Karpas-422 (cell line): ENCODE data around the gene MAD1L1. TPM values are rescaled to one million over a fixed set of nuclear protein-coding genes. Genes with fewer than 3 reads are reported as not detected.
"Not testable (repeated sequence)": the region's sequence is repeated elsewhere in the genome, so short reads cannot be mapped to it uniquely, and the experiment has no call there.

Experiments used
- DNase-seq: peaks from one replicate; pipeline ENCODE4 v3.0.0-alpha.2; 2015
- H2AFZ ChIP-seq: fragments of 200-600 bp; sonication (generic); 2 replicates; pipeline ENCODE4 v1.6.1; 2014; ENCODE audit warnings: antibody characterized with exemption, low read length, mixed read lengths
- H3K27ac ChIP-seq: fragments of 200-600 bp; sonication (generic); 2 replicates; pipeline ENCODE4 v1.5.1; 2014; ENCODE audit warnings: mild to moderate bottlenecking, low read length, moderate library complexity
- H3K27me3 ChIP-seq: fragments of 200-600 bp; sonication (generic); 2 replicates; pipeline ENCODE4 v1.6.1; 2014; ENCODE audit warnings: low read length, mixed read lengths
- H3K36me3 ChIP-seq: fragments of 200-600 bp; sonication (generic); 2 replicates; pipeline ENCODE4 v1.6.1; 2014; ENCODE audit warnings: low read length, mixed read lengths; ENCODE audit not compliant: insufficient read depth
- H3K4me1 ChIP-seq: fragments of 200-600 bp; sonication (generic); 2 replicates; pipeline ENCODE4 v1.6.1; 2014; ENCODE audit warnings: mild to moderate bottlenecking, low read length, mixed read lengths
- H3K4me2 ChIP-seq: fragments of 200-600 bp; sonication (generic); 2 replicates; pipeline ENCODE4 v1.6.1; 2014; ENCODE audit warnings: low read length, low read depth, mild to moderate bottlenecking; ENCODE audit not compliant: poor library complexity, severe bottlenecking
- H3K4me3 ChIP-seq: fragments of 200-600 bp; sonication (generic); 2 replicates; pipeline ENCODE4 v1.5.1; 2014; ENCODE audit warnings: mild to moderate bottlenecking, antibody characterized with exemption, low read length, mixed read lengths
- H3K79me2 ChIP-seq: fragments of 200-600 bp; sonication (generic); 2 replicates; pipeline ENCODE4 v1.6.1; 2014; ENCODE audit warnings: mild to moderate bottlenecking, low read length, mixed read lengths
- H3K9ac ChIP-seq: fragments of 200-600 bp; sonication (generic); 2 replicates; pipeline ENCODE4 v1.6.0; 2014; ENCODE audit warnings: low read length
- H3K9me2 ChIP-seq: fragments of 200-600 bp; sonication (generic), shearing (Covaris generic); replicated peaks from 2 replicates; pipeline ENCODE4 v1.6.0; 2014; ENCODE audit warnings: mild to moderate bottlenecking, low read length, moderate library complexity; ENCODE audit not compliant: insufficient read depth
- H3K9me3 ChIP-seq: fragments of 300-700, 200-600 bp; sonication (generic); 2 replicates; pipeline ENCODE4 v1.6.1; 2014; ENCODE audit warnings: low read length, mixed read lengths
- H4K20me1 ChIP-seq: fragments of 200-600 bp; sonication (generic); 2 replicates; pipeline ENCODE4 v1.6.1; 2014; ENCODE audit warnings: mild to moderate bottlenecking, antibody characterized with exemption, low read length, low read depth; ENCODE audit not compliant: insufficient read depth
- total RNA-seq: library from RNA; depleted of rRNA; stranded (reverse); fragments of >200 nt; shearing (Covaris generic); gene quantifications from 2 replicates; pipeline ENCODE4 v1.2.3, GENCODE V29; 2014; ENCODE audit warnings: low replicate concordance

The MAD1L1 gene
- total RNA-seq, 1 experiment from 2014 or later, result 38.6 TPM

GRCh38 chr7:1884583-1885350, 348.0 kb downstream of the MAD1L1 start:
- Histone ChIP-seq H3K9ac (no peak overlapping the region), H3K9me3 (no peaks in the 10 kb centered on the region; the same call in 1 of the 2 replicates), H3K9me2 (no peaks in the 10 kb centered on the region), H3K27me3 (no peaks in the 10 kb centered on the region), H2AFZ (no peak overlapping the region), H3K36me3 (peaks cover 2% of the 10 kb centered on the region; the same call in 1 of the 2 replicates), H4K20me1 (no peaks in the 10 kb centered on the region), H3K27ac (no peak overlapping the region), H3K4me2 (no peak overlapping the region), H3K4me3 (no peak overlapping the region), H3K4me1 (peaks cover 7% of the 10 kb centered on the region), H3K79me2 (no peaks in the 10 kb centered on the region)
- no peak for DNase-seq

DNA sequence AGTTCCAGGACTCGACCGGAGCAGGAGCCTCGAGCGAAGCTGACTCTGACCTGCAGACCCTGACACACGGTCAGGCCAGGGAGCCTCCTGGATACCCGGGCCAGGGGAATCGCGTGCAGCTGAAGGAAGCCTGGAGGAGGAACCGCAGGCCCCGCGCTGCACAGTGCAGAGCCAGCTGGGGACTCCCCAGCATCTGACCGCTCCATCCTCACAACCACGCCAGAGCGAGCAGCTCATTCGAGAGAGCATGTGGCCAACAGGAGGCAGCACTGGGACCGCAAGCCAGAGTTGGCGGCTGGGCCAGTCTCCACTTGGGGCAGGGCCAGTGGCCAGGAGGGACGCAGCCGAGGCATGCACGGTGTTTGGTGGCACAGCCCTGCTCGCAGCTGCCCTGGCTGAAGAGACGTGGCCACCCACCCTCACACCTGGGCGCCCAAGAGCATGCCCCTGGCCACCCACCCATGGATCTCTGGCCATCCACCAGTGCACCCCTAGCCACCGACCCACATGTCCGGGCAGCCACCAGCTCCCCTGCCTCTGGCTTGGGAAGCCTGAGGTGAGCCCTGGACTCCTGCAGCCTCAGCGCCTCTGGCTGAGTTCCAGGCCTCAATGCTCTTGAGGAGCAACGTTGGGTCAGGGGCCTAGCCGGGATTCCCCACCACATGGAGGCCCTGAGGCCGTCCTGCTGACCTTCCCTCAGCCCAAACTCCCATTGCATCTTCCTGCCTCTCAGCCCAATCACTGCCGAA, 348.7 kb downstream of the MAD1L1 start:
- no peaks in the 10 kb centered on the region for H3K79me2 ChIP-seq
- H3K27me3 ChIP-seq, result no peaks in the 10 kb centered on the region
- H3K9me2 ChIP-seq, result no peaks in the 10 kb centered on the region
- H3K27ac ChIP-seq, result no peak overlapping the region
- no peaks in the 10 kb centered on the region; the same call in 1 of the 2 replicates for H3K9me3 ChIP-seq
- no peaks in the 10 kb centered on the region for H4K20me1 ChIP-seq
- H2AFZ ChIP-seq, result no peak overlapping the region
- no peak overlapping the region for H3K4me3 ChIP-seq
- H3K4me2 ChIP-seq, result no peak overlapping the region
- H3K4me1 ChIP-seq, result peaks cover 7% of the 10 kb centered on the region
- no peak overlapping the region for H3K9ac ChIP-seq
- peaks cover 2% of the 10 kb centered on the region; the same call in 1 of the 2 replicates for H3K36me3 ChIP-seq
- DNase-seq, result no peak

- Histone ChIP-seq H3K27me3 (no peaks in the 10 kb centered on the region), H3K27ac (no peak overlapping the region), H3K9me3 (peaks cover under 1% of the 10 kb centered on the region), H4K20me1 (no peaks in the 10 kb centered on the region), H3K9me2 (no peaks in the 10 kb centered on the region), H3K4me1 (peaks cover 7% of the 10 kb centered on the region), H3K4me3 (no peak overlapping the region), H3K36me3 (no peaks in the 10 kb centered on the region), H2AFZ (no peak overlapping the region), H3K79me2 (no peaks in the 10 kb centered on the region), H3K9ac (no peak overlapping the region), H3K4me2 (no peak overlapping the region)
- no peak for DNase-seq
Measured at GRCh38 chr7:1883031-1883761, 349.5 kb downstream of the MAD1L1 start.

GRCh38 chr7:1882451-1882850, 350.3 kb downstream of the MAD1L1 start:
- Histone ChIP-seq H3K9me2 (no peaks in the 10 kb centered on the region), H3K27ac (no peak overlapping the region), H3K9me3 (peaks cover 5% of the 10 kb centered on the region; the same call in 1 of the 2 replicates), H3K4me1 (peaks cover 7% of the 10 kb centered on the region), H3K27me3 (no peaks in the 10 kb centered on the region), H4K20me1 (no peaks in the 10 kb centered on the region), H3K4me3 (no peak overlapping the region), H3K9ac (no peak overlapping the region), H3K79me2 (no peaks in the 10 kb centered on the region), H3K4me2 (no peak overlapping the region), H2AFZ (no peak overlapping the region), H3K36me3 (no peaks in the 10 kb centered on the region)
- no peak for DNase-seq

GRCh38 chr7:1881946-1882345, 350.8 kb downstream of the MAD1L1 start:
- H2AFZ ChIP-seq, result no peak overlapping the region
- no peak overlapping the region for H3K9ac ChIP-seq
- peaks cover 3% of the 10 kb centered on the region for H3K4me1 ChIP-seq
- H3K27me3 ChIP-seq, result no peaks in the 10 kb centered on the region
- H3K4me3 ChIP-seq, result no peak overlapping the region
- H3K9me3 ChIP-seq, result peaks cover 5% of the 10 kb centered on the region; the same call in 1 of the 2 replicates
- H3K9me2 ChIP-seq, result no peaks in the 10 kb centered on the region
- no peak overlapping the region for H3K4me2 ChIP-seq
- H4K20me1 ChIP-seq, result no peaks in the 10 kb centered on the region
- no peaks in the 10 kb centered on the region for H3K79me2 ChIP-seq
- DNase-seq, result no peak
- H3K27ac ChIP-seq, result no peak overlapping the region
- no peaks in the 10 kb centered on the region for H3K36me3 ChIP-seq

DNA sequence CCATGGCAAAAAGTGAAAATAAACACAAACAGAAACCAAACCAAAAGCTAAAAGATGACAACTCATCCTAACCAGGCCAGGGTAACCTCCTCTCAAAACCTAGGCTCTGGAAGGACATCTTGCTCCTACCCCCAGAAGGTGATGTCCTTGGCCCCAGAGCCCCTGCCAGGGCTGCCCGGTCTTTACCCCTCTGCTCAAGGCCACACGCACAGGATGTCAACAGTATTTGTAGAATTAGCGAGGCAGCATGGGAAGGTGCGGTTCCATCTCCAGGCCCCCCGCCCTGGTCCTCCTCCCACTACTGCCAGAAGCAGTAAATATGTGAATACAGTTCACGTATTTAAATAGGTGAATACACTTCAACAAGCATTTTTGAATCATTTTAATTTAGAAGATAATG, 356.1 kb downstream of the MAD1L1 start:
- H3K9ac ChIP-seq, H3K4me1 ChIP-seq, H3K27me3 ChIP-seq, H3K4me2 ChIP-seq, H3K79me2 ChIP-seq, DNase-seq, H4K20me1 ChIP-seq, H3K4me3 ChIP-seq, H2AFZ ChIP-seq, H3K9me2 ChIP-seq, H3K36me3 ChIP-seq, H3K27ac ChIP-seq: not testable (repeated sequence)
- peaks cover 12% of the 10 kb centered on the region for H3K9me3 ChIP-seq

- H3K79me2 ChIP-seq, H3K4me2 ChIP-seq, DNase-seq, H3K9ac ChIP-seq, H3K27ac ChIP-seq, H4K20me1 ChIP-seq, H3K9me2 ChIP-seq, H3K27me3 ChIP-seq, H3K36me3 ChIP-seq, H2AFZ ChIP-seq, H3K4me1 ChIP-seq, H3K4me3 ChIP-seq: not testable (repeated sequence)
- H3K9me3 ChIP-seq, result peaks cover 15% of the 10 kb centered on the region
Measured at GRCh38 chr7:1875392-1876199, 357.1 kb downstream of the MAD1L1 start.
